K562 (cell line): ENCODE measurements around the gene ITPR2. TPM values are rescaled to one million over a fixed set of nuclear protein-coding genes. Genes with fewer than 3 reads are reported as not detected.

ENCODE experiments used
- ATAC-seq: fragments of 200-7000 bp; cut with Tn5 transposase; 3 replicates; pipeline ENCODE4 v1.9.1; 2020; ENCODE audit warnings: moderate library complexity
- BruUV-seq: library from RNA; stranded (reverse); fragments of 400-500 nt; replicated peaks from 2 replicates; lab custom pipeline; 2021; lab: Mats Ljungman, UMichigan
- CTCF ChIA-PET: fragments of 300-600 bp; formaldehyde crosslinking; extraction: SDS; loops from one replicate; lab custom pipeline; 2021; ENCODE audit warnings: low intra/inter-chr PET ratio; lab: Yijun Ruan, JAX
- POLR2A ChIA-PET: fragments of 300-600, 350-650 bp; sonication (Branson Sonifier 250); formaldehyde crosslinking; extraction: SDS; loops from one replicate; lab custom pipeline; 2021; ENCODE audit warnings: antibody characterized with exemption, inconsistent platforms; lab: Yijun Ruan, JAX
- DNase-seq, 4 experiments: peaks; one replicate each; pipeline versions ENCODE4 v3.0.0 to v3.0.0-alpha.2; 2011 to 2018; ENCODE audit warnings: low spot score in 3 of 4, mixed read lengths in 3 of 4; ENCODE audit errors: extremely low read depth in 1 of 4
- FAIRE-seq: peaks from 2 replicates; lab custom pipeline; 2011; peaks lifted over from hg19 to GRCh38; lab: Jason Lieb, UNC
- H2AFZ ChIP-seq: 2 replicates; pipeline ENCODE4 v1.6.0; 2011; ENCODE audit warnings: low read depth, low read length, control low read depth, inconsistent platforms
- H3K27ac ChIP-seq: fragments of 200-600 bp; 3 replicates; pipeline ENCODE4 v1.8.0; 2011; ENCODE audit warnings: low read depth, mild to moderate bottlenecking, control low read depth, inconsistent platforms, low read length, moderate library complexity, mixed read lengths; ENCODE audit errors: extremely low read depth
- H3K27me3 ChIP-seq, 2 experiments: fragments of 300-600 bp in 1 of 2; 2 replicates in 1 of 2; 3 replicates in 1 of 2; pipeline versions ENCODE4 v1.6.0 to v1.8.0; 2011; ENCODE audit warnings: inconsistent platforms in 2 of 2, low read length in 2 of 2, mild to moderate bottlenecking in 1 of 2, mixed read lengths in 1 of 2, moderate library complexity in 1 of 2; ENCODE audit not compliant: control insufficient read depth in 2 of 2, insufficient read depth in 2 of 2
- H3K36me3 ChIP-seq: fragments of 300-600 bp; 3 replicates; pipeline ENCODE4 v1.8.0; 2011; ENCODE audit warnings: mild to moderate bottlenecking, low read length, inconsistent platforms; ENCODE audit not compliant: control insufficient read depth, insufficient read depth
- H3K4me1 ChIP-seq, 2 experiments: fragments of 200-600 bp in 1 of 2; replicated peaks in 1 of 2; 2 replicates in 1 of 2; 3 replicates in 1 of 2; pipeline versions ENCODE4 v1.5.1 to v1.8.0; 2011; ENCODE audit warnings: inconsistent platforms in 2 of 2, low read length in 2 of 2, mild to moderate bottlenecking in 1 of 2, mixed read lengths in 1 of 2, moderate library complexity in 1 of 2; ENCODE audit not compliant: control insufficient read depth in 2 of 2, insufficient read depth in 2 of 2
- H3K4me2 ChIP-seq: 2 replicates; pipeline ENCODE4 v1.6.1; 2011; ENCODE audit warnings: low read length, control low read depth, inconsistent platforms, mixed read lengths; ENCODE audit not compliant: insufficient read depth
- H3K4me3 ChIP-seq: fragments of 200-600 bp; sonication (generic), shearing (Covaris generic); 2 replicates; pipeline ENCODE4 v1.5.1; 2016; ENCODE audit warnings: control low read depth, inconsistent platforms
- H3K79me2 ChIP-seq: fragments of 200-600 bp; 3 replicates; pipeline ENCODE4 v1.8.0; 2011; ENCODE audit warnings: low read length, inconsistent platforms; ENCODE audit not compliant: control insufficient read depth, insufficient read depth
- H3K9ac ChIP-seq, 2 experiments: 2 replicates each; pipeline versions ENCODE4 v1.6.0 to v1.6.1; 2011; ENCODE audit warnings: low read depth in 2 of 2, low read length in 2 of 2, control low read depth in 1 of 2, inconsistent platforms in 1 of 2, mild to moderate bottlenecking in 1 of 2, mixed read lengths in 1 of 2; ENCODE audit not compliant: insufficient read depth in 1 of 2
- H3K9me1 ChIP-seq: one replicate; pipeline ENCODE4 v1.6.0; 2011; ENCODE audit warnings: inconsistent platforms, mild to moderate bottlenecking, low read length, moderate library complexity; ENCODE audit not compliant: control insufficient read depth, insufficient read depth
- H3K9me3 ChIP-seq: replicated peaks from 2 replicates; pipeline ENCODE4 v1.5.1; 2011; ENCODE audit warnings: low read depth, low read length, inconsistent platforms; ENCODE audit not compliant: control insufficient read depth, insufficient read depth
- H4K20me1 ChIP-seq: replicated peaks from 2 replicates; pipeline ENCODE4 v1.6.1; 2011; ENCODE audit warnings: low read length, inconsistent platforms, mixed read lengths; ENCODE audit not compliant: control insufficient read depth, insufficient read depth
- BRCA1 ChIP-seq, 2 experiments: fragments of 450-650 bp in 1 of 2; sonication (generic) in 1 of 2; formaldehyde crosslinking in 1 of 2; IDR thresholded peaks; 2 replicates each; pipeline versions ENCODE4 v1.5.0 to v1.6.1; 2017 to 2020; ENCODE audit warnings: mild to moderate bottlenecking in 1 of 2, missing genetic modification reagents in 1 of 2
- DIDO1 ChIP-seq: fragments of 450-650 bp; IDR thresholded peaks from 2 replicates; pipeline ENCODE4 v1.6.1; 2016; ENCODE audit warnings: low read depth, missing biosample characterization, missing genetic modification characterization
- FIP1L1 ChIP-seq: fragments of 200-400 bp; formaldehyde crosslinking; IDR thresholded peaks from 2 replicates; pipeline ENCODE4 v1.6.1; 2018; ENCODE audit warnings: mild to moderate bottlenecking, low read depth, low read length; ENCODE audit not compliant: poor library complexity, severe bottlenecking
- HDAC1 ChIP-seq, 2 experiments: fragments of 450-650 bp; IDR thresholded peaks; 2 replicates each; pipeline ENCODE4 v1.6.1; 2016 to 2017; ENCODE audit warnings: inconsistent platforms in 1 of 2, mild to moderate bottlenecking in 1 of 2, moderate library complexity in 1 of 2
- KDM4B ChIP-seq, 2 experiments: fragments of 450-650 bp in 1 of 2; sonication (generic) in 1 of 2; IDR thresholded peaks; 2 replicates each; pipeline ENCODE4 v1.6.1; 2016 to 2017; ENCODE audit warnings: borderline replicate concordance in 2 of 2, antibody characterized with exemption in 1 of 2, low read depth in 1 of 2, mild to moderate bottlenecking in 1 of 2
- PCBP1 ChIP-seq: fragments of 200-400 bp; formaldehyde crosslinking; IDR thresholded peaks from 2 replicates; pipeline ENCODE4 v1.6.1; 2018; ENCODE audit warnings: mild to moderate bottlenecking, low read depth, low read length; ENCODE audit not compliant: poor library complexity, severe bottlenecking
- RBM15 ChIP-seq: fragments of 200-400 bp; formaldehyde crosslinking; IDR thresholded peaks from 2 replicates; pipeline ENCODE4 v1.6.1; 2018; ENCODE audit warnings: mild to moderate bottlenecking, low read length, moderate library complexity; ENCODE audit not compliant: insufficient read depth
- RBM25 ChIP-seq: fragments of 200-400 bp; formaldehyde crosslinking; IDR thresholded peaks from 2 replicates; pipeline ENCODE4 v1.6.1; 2018; ENCODE audit warnings: low read length, low read depth, moderate library complexity; ENCODE audit not compliant: severe bottlenecking
- SMARCE1 ChIP-seq: fragments of 450-650 bp; IDR thresholded peaks from 2 replicates; pipeline ENCODE4 v1.7.1; 2016; ENCODE audit warnings: mild to moderate bottlenecking
- ZNF79 ChIP-seq: fragments of 250-450 bp; sonication (Bioruptor Pico); IDR thresholded peaks from 2 replicates; pipeline ENCODE4 v1.4.0; 2020; ENCODE audit warnings: low read depth, mild to moderate bottlenecking, moderate library complexity
- WGBS: fragments of 100-300 bp; shearing (Covaris generic); methylation state at CpG from one replicate; pipeline ENCODE4 v1.1.6; 2016; ENCODE audit warnings: low coverage, mixed read lengths; ENCODE audit not compliant: insufficient coverage; ENCODE audit errors: missing lambda C conversion rate; 5-methylcytosine and 5-hydroxymethylcytosine counted together
- in situ Hi-C: fragments of 300-500 bp; cut with MboI; formaldehyde crosslinking; loops from 4 replicates; pipeline ENCODE4 v1.15.0; 2018; ENCODE audit warnings: inconsistent platforms, mixed read lengths
- intact Hi-C: fragments of 100-400 bp; cut with micrococcal nuclease; formaldehyde crosslinking; loops from 2 replicates; pipeline ENCODE4 v1.14.2; 2022
- polyA plus RNA-seq, 8 experiments: library from polyadenylated mRNA; depleted of rRNA in 4 of 8; stranded (reverse) in 5 of 8; unstranded in 3 of 8; fragments of >200 nt; fragmentation: Nextera tagmentation in 2 of 8; fragmentation: Illumina TruSeq in 1 of 8; extraction: Ambion mirVana in 2 of 8; extraction: Trizol in 1 of 8; gene quantifications; 2 replicates each; pipeline versions ENCODE4 v1.2.1 to v1.2.3, GENCODE V29; 2011 to 2014; ENCODE audit warnings: inconsistent platforms in 1 of 8, missing spikeins in 1 of 8
- total RNA-seq, 7 experiments: library from RNA; depleted of rRNA in 6 of 7; stranded (reverse); fragments of >200 nt in 6 of 7; fragmentation: Illumina TruSeq in 2 of 7; extraction: Trizol in 2 of 7; gene quantifications; 2 replicates each; pipeline versions ENCODE4 v1.2.1 to v1.2.3, GENCODE V29; 2011 to 2021; ENCODE audit warnings: low replicate concordance in 1 of 7

Gene ITPR2
- total and polyA plus RNA-seq, 9 of the 15 experiments (the other 6 are each of a cell fraction or from before 2014, with no cell fraction given) = 0.21 to 3.3 (median 0.95) TPM

DNA sequence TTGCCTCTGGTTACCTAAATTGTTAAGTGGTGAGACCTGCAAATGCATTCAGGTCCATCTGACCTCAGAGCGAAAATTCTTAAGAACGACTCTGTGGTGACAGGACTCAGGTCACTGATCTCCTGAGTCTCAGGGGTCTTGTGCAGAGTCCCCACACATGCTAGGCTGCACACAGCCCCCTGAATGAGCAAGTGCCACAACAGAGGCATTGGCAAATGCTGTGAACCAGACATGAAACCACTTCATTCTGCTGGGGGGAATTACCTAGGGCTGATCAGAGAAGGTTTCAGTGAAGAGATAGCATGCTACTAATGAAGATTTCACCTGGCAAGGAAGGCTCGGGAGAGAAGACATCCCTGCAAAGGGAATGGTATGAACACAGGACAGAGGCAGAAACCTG, 281.6 kb downstream of the ITPR2 start:
- no peak overlapping the region for H2AFZ ChIP-seq
- H3K27me3 ChIP-seq = peaks cover 0 to 11% of the 10 kb centered on the region in 2 experiments; a peak in 3 of 5 replicates
- no peak overlapping the region for H3K9ac ChIP-seq
- no peaks in the 10 kb centered on the region for H3K9me1 ChIP-seq
- no peaks in the 10 kb centered on the region for H3K4me1 ChIP-seq
- H3K4me2 ChIP-seq = no peak overlapping the region
- H3K4me3 ChIP-seq = no peak overlapping the region
- in situ Hi-C loops = no loop called here
- BruUV-seq = no TSS peak
- DNase-seq (no peak), FAIRE-seq (no peak), ATAC-seq (no peak)
- TF ChIP-seq FIP1L1 (no peak), SMARCE1 (no peak), RBM25 (no peak), DIDO1 (tag) (no peak), KDM4B (IDR thresholded peaks at IDR 0.05; ENCODE audit: borderline replicate concordance in 2 of 2, low read depth in 1 of 2) (no peak), ZNF79 (no peak), BRCA1 (IDR thresholded peaks at IDR 0.05) (no peak), BRCA1 (CRISPR knock-in tag; IDR thresholded peaks at IDR 0.05) (no peak), RBM15 (no peak), PCBP1 (no peak), HDAC1 (IDR thresholded peaks at IDR 0.05) (no peak)
- no peaks in the 10 kb centered on the region for H3K9me3 ChIP-seq
- no peak overlapping the region for H3K27ac ChIP-seq
- ChIA-PET POLR2A (no interaction called here), CTCF (no interaction called here)
- H4K20me1 ChIP-seq = no peaks in the 10 kb centered on the region
- no peaks in the 10 kb centered on the region for H3K36me3 ChIP-seq
- 0% methylated on average over 3 of the region's 3 CpGs for WGBS
- intact Hi-C loops = no loop called here
- H3K79me2 ChIP-seq = no peaks in the 10 kb centered on the region
